GM21737 (cell line): ENCODE measurements around the gene ADAMTS1.

Experiments used
- ATAC-seq: cut with Tn5 transposase; IDR thresholded peaks from one replicate; pipeline ENCODE4 v1.9.1; 2021; ENCODE audit warnings: mild to moderate bottlenecking, moderate library complexity; ENCODE audit not compliant: unreplicated experiment

The ADAMTS1 gene

GRCh38 chr21:26814386-26814785 is 30.8 kb downstream of the ADAMTS1 start:
- no peak for ATAC-seq

DNA sequence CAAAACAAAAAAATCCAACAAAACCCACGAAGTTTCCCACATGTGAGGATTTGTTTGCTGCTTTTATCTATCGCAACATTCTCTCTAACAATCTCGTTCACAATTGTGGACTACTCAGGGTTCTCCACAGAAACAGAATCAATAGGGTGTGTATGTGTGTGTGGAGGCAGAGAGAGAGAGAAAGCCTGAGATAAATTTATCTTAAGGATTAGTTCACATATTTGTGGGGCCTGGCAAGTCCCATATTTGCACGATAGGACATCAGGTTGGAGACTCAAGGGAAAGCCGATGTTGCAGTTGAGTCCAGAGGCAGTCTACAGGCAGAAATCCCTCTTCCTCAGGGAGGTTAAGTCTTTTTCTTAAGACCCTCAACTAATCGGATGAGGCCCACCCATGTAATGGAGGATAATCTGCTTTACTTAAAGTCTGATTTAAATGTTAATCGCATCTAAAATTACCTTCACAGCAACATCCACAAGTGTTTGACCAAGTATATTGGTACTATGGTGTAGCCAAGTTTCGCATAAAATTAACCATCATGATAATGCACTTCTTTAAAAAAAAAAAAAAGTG is 31.7 kb downstream of the ADAMTS1 start:
- no peak for ATAC-seq

- ATAC-seq: no peak
These were observed 33.0 kb downstream of the ADAMTS1 start for GRCh38 chr21:26812173-26812572.

- ATAC-seq: no peak
These were observed 33.7 kb downstream of the ADAMTS1 start for GRCh38 chr21:26811482-26811881.

DNA sequence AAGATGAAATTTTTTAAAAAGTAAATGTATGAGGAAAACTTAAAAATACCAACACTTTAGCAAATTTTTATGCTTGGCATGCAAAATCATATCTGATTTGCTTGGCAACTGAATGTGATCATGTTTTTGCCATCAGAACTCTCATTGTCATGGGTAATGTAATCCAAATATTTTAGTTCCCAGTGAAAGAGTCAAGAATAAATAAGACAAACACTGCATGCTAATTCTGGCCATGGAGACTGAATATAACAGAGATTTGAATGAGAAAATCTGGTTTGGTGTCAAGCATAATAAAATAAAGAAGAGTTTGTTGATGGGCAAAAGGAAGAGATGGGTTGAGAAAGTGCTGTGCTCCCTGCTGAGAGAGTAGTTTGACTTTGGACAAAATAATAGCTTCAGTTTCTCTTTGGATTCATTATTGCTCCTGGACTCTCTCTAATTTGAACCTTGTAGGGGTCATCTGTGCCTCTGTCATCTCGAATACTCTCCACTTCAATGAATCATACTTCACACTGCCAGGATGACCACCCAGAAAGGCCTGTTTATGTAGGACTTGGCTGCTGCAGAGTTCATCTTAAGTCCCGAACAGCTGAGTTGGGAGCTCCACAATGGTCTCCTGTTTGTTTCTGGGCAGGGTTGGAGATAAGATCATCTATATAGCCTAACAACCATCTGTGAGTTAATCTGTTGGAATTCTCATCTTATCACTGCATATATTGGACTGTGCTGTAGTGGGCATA is 34.4 kb downstream of the ADAMTS1 start:
- ATAC-seq: no peak

DNA sequence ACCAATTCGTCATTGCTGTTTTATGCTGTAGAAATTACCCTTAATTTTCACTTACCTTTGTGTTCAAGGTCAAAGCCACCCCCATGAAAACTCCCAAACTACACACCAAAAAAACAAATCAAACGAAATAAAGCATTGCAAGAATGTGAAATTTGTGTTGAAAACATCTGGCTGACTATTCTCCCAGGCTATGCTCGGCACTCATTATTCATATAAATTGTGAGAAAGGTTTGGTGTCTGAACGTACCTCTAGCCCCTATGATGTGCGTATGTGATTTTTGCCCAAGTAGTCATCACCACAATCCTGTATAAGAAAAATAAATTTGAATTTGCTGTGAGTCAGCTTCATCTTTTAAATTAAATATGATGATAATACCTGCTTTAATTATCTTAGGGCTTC is 34.9 kb downstream of the ADAMTS1 start:
- no peak for ATAC-seq

DNA sequence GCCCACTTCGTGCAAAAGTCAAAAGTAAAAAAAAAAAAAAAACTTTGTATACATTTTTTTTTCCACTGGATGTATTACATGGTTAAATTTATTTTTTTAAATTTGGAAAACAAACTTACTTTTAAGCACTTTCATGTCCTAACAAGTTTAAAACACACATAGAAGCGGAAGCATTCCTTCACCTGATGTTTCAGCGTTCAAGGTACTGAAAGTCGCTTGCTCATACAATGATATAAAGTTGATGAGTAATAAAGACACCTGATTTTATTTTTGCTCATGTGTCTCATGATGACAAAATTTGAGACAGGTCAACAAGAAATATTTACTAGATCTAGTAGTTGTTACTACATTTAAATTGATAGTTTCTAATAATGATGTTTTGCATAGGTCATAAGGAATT is 35.5 kb downstream of the ADAMTS1 start:
- no peak for ATAC-seq

- ATAC-seq: no peak
These were observed 38.4 kb downstream of the ADAMTS1 start for GRCh38 chr21:26806801-26807295.

- no peak for ATAC-seq
These were observed 40.2 kb downstream of the ADAMTS1 start for GRCh38 chr21:26804895-26805609.

DNA sequence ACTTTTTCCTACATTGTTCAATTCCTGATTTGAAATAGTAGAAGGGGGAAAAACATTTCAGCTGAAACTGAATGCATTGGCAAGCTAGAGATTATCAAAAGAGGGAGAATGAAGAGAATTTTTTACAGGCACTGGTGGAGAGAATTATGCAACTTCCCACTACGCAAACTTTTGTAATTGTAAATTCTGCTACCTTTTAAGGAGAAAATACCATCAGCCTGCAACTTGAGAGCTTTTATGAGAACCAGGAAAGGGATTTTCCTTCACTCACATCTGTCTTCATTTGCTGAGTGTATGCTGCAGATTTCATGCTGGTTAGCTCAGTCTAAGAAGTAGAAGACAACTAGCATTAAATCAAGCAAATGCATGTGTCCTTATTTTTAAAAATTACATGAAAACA is 43.7 kb downstream of the ADAMTS1 start:
- ATAC-seq: no peak

DNA sequence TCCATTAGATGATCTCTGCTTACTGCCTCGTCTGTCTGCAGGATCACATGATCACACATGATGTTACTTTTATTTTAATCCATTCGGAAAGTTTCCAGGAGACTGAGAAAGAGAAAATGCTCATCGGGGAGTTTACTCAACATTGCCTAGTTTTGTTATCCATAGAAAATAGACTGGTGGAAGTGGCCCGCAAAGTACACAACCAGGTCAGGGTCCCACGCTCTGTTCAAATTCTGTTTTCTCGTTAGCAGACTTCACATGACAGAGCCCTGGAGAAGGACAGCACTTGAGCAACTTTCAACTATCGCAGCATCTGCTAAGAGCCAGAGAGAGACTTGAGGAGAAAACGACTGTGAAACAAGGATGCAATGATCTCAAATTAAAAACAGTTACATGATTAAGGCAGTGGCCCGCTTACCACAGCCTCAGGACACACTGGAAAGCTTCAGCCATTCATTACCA is 44.2 kb downstream of the ADAMTS1 start:
- ATAC-seq: no peak

DNA sequence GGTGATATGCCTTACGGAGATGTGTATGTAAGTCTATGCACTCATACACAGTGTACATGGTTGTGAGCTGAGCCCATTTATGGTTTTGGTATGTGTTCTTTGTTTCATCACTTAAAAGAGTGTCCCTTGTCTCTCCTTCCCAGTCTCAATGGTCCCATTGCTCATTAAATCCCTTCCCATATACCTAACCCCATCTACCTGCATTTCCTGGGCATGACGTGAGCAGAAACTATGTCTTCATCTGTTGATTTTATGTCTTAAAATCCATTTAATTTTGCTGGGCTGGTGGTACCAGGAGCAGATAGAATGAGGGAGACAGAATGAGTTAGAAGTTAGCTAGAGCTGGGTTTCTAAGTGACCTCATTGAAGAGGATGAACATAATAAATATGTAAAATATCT is 44.8 kb downstream of the ADAMTS1 start:
- ATAC-seq: no peak

DNA sequence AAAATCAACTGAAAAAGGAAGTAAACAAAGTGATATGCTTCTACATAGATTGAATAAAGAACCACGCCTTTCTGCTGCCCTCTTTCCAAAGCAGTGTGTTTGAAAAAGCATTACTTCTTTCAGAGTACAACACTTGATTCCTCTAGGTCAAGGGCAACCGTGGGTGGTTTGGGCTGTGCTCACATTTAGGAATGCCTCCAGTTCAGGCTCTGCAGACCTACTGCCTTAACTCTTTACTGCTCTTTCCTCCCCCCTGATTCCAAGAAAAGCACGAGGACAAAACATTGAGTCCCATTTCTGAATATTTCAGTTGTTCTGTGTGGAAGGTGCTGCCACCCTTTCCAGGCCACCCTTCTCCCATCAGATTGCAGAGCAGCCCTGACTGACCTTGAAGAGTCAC is 45.2 kb downstream of the ADAMTS1 start:
- ATAC-seq: no peak

DNA sequence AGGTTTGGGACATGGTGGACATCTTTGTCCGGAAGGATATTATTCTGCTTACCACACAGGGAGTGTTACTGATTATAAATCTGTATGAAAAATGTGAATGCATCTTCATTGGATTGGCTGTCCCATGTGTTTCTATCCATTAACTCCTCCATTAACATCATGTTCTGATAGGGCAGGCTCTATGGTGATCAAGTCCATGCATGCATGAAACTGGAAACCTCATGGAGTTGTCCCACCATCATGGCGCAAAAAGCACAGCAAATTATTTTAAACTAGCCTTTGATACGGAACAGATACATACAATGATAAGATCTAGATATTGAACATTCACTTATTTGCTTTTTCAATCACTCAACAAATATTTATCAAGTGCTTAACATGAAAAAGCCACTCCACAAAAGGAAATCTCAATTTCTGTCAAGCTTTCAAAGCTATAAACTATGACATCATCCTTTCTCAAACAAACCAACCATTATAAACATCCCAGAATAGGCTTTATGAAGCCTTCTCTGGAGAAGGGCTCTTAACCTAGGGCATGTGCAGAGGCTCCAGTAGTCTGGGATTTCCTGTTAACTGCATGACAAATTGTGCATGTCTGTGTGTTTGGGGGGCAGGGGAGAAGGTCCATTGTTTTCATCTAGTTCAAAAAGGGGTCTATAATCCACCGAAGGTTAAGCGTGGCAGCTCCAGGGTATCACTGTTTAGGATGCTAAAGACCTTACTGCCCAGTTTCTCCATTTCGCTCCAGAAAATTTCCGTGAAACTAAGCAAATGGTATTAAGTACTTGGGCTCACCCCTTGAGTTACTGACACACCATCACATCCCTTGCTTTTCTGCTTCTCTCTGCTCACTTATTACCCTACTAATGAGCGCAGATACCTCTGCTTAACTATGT is 46.1 kb downstream of the ADAMTS1 start:
- ATAC-seq: no peak

- no peak for ATAC-seq
These were observed 47.2 kb downstream of the ADAMTS1 start for GRCh38 chr21:26797878-26798456.

GRCh38 chr21:26795866-26796329 is 49.3 kb downstream of the ADAMTS1 start:
- ATAC-seq: no peak

GRCh38 chr21:26795412-26795805 is 49.8 kb downstream of the ADAMTS1 start:
- ATAC-seq: no peak

DNA sequence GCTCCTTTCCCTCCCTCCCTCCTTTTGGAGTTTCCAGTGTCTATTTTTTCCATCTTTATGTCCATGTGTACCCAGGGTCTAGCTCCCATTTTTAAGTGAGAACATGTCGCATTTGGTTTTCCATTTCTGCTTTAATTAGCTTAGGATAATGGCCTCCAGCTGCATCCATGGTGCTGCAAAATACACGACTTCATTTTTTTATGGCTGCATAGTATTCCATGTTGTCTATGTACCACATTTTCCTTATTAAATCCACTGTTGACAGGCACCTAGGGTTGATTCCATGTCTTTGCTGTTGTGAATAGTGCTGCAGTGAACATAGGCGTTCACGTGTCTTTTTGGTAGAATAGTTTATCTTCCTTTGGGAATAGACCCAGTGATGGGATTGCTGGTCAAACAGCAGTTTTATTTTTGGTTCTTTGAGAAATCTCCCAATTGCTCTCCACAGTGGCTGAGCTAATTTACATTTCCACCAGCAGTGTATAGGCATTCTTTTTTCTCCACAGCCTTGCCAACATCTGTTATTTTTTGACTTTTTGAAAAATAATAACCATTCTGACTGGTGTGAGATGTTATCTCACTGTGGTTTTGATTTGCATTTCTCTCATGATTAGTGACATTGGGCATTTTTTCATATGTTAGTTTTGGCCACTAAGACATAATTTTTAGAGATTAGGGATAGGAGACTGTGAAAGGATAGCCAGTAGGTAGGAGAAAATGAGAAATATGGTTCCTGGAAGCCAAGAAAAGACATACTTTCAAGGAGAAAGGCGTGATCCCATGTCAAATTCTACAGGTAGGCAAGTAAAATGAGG is 50.4 kb downstream of the ADAMTS1 start:
- ATAC-seq: no peak

DNA sequence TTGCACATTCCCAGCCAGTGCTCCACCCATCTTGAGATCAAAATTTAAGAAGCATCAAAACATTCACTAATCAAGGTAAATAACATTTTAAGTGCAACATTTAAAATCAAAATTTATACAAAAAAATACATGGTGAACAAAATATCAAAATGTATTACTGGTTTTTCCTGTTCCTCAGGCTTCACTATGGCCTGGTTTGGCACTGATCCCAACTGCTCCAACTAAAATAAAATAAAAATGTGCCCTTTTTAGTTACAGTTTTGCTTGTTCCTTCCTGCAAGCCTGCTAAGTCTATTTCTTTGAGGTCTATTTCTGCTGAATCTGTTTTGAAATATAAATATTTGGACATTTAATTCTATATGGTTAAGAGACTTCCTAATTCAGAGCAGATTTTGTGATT is 54.9 kb downstream of the ADAMTS1 start:
- no peak for ATAC-seq

- ATAC-seq: no peak
These were observed 56.4 kb downstream of the ADAMTS1 start for GRCh38 chr21:26788790-26789189.
